ENCODE measurements around the gene RBAK.
"Not testable (repeated sequence)": the region's sequence is repeated elsewhere in the genome, so short reads cannot be mapped to it uniquely, and the experiment has no call there.

Gene RBAK

GRCh38 chr7:5050676-5051075, 5.0 kb downstream of the RBAK start:
- no peak for DNase-seq (ENCODE audit: low read depth in 1 of 2, low spot score in 1 of 2)

GRCh38 chr7:5051731-5052130, 6.1 kb downstream of the RBAK start:
- DNase-seq (ENCODE audit: low read depth in 1 of 2, low spot score in 1 of 2) = not testable (repeated sequence)

- no peak for DNase-seq (ENCODE audit: low read depth in 1 of 2, low spot score in 1 of 2)
Measured at GRCh38 chr7:5053175-5053574, 7.5 kb downstream of the RBAK start.

- no peak for DNase-seq (ENCODE audit: low read depth in 1 of 2, low spot score in 1 of 2)
Measured at GRCh38 chr7:5063698-5064097, 18.0 kb downstream of the RBAK start.

GRCh38 chr7:5064391-5065106, 18.9 kb downstream of the RBAK start:
- DNase-seq (ENCODE audit: low read depth in 1 of 2, low spot score in 1 of 2) = no peak

GRCh38 chr7:5065107-5065407, 19.4 kb downstream of the RBAK start:
- DNase-seq (ENCODE audit: low read depth in 1 of 2, low spot score in 1 of 2) = no peak

GRCh38 chr7:5068521-5068920, 22.9 kb downstream of the RBAK start:
- no peak for DNase-seq (ENCODE audit: low read depth in 1 of 2, low spot score in 1 of 2)

- DNase-seq (ENCODE audit: low read depth in 1 of 2, low spot score in 1 of 2) = no peak
Measured at GRCh38 chr7:5070206-5070605, 24.5 kb downstream of the RBAK start.

GRCh38 chr7:5075187-5075586, 29.5 kb downstream of the RBAK start:
- not testable (repeated sequence) for DNase-seq (ENCODE audit: low read depth in 1 of 2, low spot score in 1 of 2)

- DNase-seq (ENCODE audit: low read depth in 1 of 2, low spot score in 1 of 2) = no peak
Measured at GRCh38 chr7:5077740-5078139, 32.1 kb downstream of the RBAK start.

GRCh38 chr7:5082806-5083205, 37.1 kb downstream of the RBAK start:
- no peak for DNase-seq (ENCODE audit: low read depth in 1 of 2, low spot score in 1 of 2)

- DNase-seq (ENCODE audit: low read depth in 1 of 2, low spot score in 1 of 2) = no peak
Measured at GRCh38 chr7:5083311-5083711, 37.7 kb downstream of the RBAK start.

- DNase-seq (ENCODE audit: low read depth in 1 of 2, low spot score in 1 of 2) = no peak
Measured at GRCh38 chr7:5086256-5086655, 40.6 kb downstream of the RBAK start.

GRCh38 chr7:5088228-5088833, 42.7 kb downstream of the RBAK start:
- not testable (repeated sequence) for DNase-seq (ENCODE audit: low read depth in 1 of 2, low spot score in 1 of 2)

- DNase-seq (ENCODE audit: low read depth in 1 of 2, low spot score in 1 of 2) = no peak
Measured at GRCh38 chr7:5088906-5089305, 43.2 kb downstream of the RBAK start.

GRCh38 chr7:5093948-5094347, 48.3 kb downstream of the RBAK start:
- DNase-seq (ENCODE audit: low read depth in 1 of 2, low spot score in 1 of 2) = no peak

- DNase-seq (ENCODE audit: low read depth in 1 of 2, low spot score in 1 of 2) = no peak
Measured at GRCh38 chr7:5094641-5095040, 49.0 kb downstream of the RBAK start.

GRCh38 chr7:5116359-5116758, 70.7 kb downstream of the RBAK start:
- no peak for DNase-seq (ENCODE audit: low read depth in 1 of 2, low spot score in 1 of 2)

GRCh38 chr7:5117095-5117970, 71.7 kb downstream of the RBAK start:
- no peak for DNase-seq (ENCODE audit: low read depth in 1 of 2, low spot score in 1 of 2)

Measured in activated T-helper 1 cell treated with anti-CD3 and anti-CD28 coated beads, Interleukin-2, amount 50 U/mL, for 16 hours (primary cell).